Tibial artery (tissue), 4 donors: ENCODE data around the gene LHX6.
A peak's percentile ranks its signal among the peaks of the same experiment; 100 is the strongest.

Experiments
- DNase-seq, 2 donors: peaks; one replicate each; pipeline ENCODE4 v3.0.0-alpha.2; 2019
- H3K27ac ChIP-seq, 2 donors: fragments of 200-600 bp; sonication (generic) in 1 of 2; 1 replicate in 1 of 2; 2 replicates in 1 of 2; pipeline ENCODE4 v1.5.1; 2018 to 2019; ENCODE audit warnings: mild to moderate bottlenecking in 1 of 2
- H3K27me3 ChIP-seq, 2 donors: fragments of 200-600 bp; sonication (generic) in 1 of 2; one replicate each; pipeline versions ENCODE4 v1.5.1 to v1.6.0; 2016 to 2019
- H3K36me3 ChIP-seq, 3 donors: fragments of 200-600 bp; sonication (generic) in 2 of 3; one replicate each; pipeline ENCODE4 v1.5.1; 2016 to 2019; ENCODE audit warnings: mild to moderate bottlenecking in 2 of 3
- H3K4me1 ChIP-seq, 4 donors: fragments of 200-600 bp; sonication (generic) in 2 of 4; 1 replicate in 3 of 4; 2 replicates in 1 of 4; pipeline ENCODE4 v1.5.1; 2016 to 2019
- H3K4me3 ChIP-seq, 2 donors: fragments of 200-600 bp; sonication (generic) in 1 of 2; 1 replicate in 1 of 2; 2 replicates in 1 of 2; pipeline ENCODE4 v1.5.1; 2018 to 2019; ENCODE audit warnings: mild to moderate bottlenecking in 2 of 2
- H3K9me3 ChIP-seq, 3 donors: fragments of 200-600 bp; sonication (generic) in 1 of 3; one replicate each; pipeline ENCODE4 v1.5.1; 2016 to 2019
- intact Hi-C: fragments of 100-400 bp; cut with DNase I; formaldehyde crosslinking; loops from one replicate; pipeline ENCODE4 v1.15.0; 2023; ENCODE audit warnings: low total_unique reads
- TF ChIP-seq, protein P1 (sequence below), 2 experiments: fragments of 200-600 bp in 1 of 2; fragments of 450-650 bp in 1 of 2; IDR thresholded peaks; one replicate each; pipeline ENCODE4 v1.5.1; 2017 to 2019; ENCODE audit warnings: antibody characterized with exemption in 2 of 2, mild to moderate bottlenecking in 1 of 2, moderate library complexity in 1 of 2

Gene LHX6

DNA sequence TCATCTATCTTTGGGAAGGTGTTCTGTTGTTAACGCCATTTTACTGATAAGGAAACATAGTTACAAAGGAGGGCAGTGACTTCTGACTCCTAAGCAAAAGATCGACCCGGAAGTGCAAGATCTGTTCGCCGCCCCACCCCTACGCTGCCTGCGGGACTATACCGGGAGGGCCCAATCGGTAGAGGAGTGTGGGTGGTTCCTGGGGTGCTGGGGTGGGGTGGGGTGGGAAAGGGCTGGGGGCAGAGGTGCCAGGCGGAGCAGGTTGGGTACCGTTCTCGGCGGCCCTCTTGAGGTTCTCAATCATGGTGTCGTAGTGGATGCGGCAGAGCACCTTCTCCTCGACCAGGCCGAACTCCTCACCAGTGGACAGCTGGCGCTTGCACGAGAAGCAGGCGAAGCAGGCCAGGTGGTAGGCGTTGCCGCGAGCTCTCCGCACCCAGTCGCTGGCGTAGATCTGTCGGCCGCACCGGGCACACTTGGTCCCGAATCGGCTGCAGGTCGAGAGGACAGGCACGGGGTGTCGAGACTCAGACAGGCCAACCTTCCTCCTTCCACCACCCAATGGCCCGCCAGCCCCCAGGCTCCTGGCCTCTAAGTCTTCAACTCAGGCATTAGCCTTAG lies 11.8 kb downstream of the LHX6 start:
- Histone ChIP-seq H3K9me3 (no peaks in the 10 kb centered on the region), H3K27me3 (peaks cover 8 to 96% of the 10 kb centered on the region in 2 donors), H3K36me3 (no peaks in the 10 kb centered on the region), H3K4me1 (peaks cover 0 to 56% (median 29%) of the 10 kb centered on the region in 4 donors), H3K27ac (no peak overlapping the region), H3K4me3 (no peak overlapping the region)
- DNase-seq, result no peak
- intact Hi-C loops, result no loop called here
- TF ChIP-seq, protein P1, sequence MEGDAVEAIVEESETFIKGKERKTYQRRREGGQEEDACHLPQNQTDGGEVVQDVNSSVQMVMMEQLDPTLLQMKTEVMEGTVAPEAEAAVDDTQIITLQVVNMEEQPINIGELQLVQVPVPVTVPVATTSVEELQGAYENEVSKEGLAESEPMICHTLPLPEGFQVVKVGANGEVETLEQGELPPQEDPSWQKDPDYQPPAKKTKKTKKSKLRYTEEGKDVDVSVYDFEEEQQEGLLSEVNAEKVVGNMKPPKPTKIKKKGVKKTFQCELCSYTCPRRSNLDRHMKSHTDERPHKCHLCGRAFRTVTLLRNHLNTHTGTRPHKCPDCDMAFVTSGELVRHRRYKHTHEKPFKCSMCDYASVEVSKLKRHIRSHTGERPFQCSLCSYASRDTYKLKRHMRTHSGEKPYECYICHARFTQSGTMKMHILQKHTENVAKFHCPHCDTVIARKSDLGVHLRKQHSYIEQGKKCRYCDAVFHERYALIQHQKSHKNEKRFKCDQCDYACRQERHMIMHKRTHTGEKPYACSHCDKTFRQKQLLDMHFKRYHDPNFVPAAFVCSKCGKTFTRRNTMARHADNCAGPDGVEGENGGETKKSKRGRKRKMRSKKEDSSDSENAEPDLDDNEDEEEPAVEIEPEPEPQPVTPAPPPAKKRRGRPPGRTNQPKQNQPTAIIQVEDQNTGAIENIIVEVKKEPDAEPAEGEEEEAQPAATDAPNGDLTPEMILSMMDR (IDR thresholded peaks at IDR 0.05), result no peak

DNA sequence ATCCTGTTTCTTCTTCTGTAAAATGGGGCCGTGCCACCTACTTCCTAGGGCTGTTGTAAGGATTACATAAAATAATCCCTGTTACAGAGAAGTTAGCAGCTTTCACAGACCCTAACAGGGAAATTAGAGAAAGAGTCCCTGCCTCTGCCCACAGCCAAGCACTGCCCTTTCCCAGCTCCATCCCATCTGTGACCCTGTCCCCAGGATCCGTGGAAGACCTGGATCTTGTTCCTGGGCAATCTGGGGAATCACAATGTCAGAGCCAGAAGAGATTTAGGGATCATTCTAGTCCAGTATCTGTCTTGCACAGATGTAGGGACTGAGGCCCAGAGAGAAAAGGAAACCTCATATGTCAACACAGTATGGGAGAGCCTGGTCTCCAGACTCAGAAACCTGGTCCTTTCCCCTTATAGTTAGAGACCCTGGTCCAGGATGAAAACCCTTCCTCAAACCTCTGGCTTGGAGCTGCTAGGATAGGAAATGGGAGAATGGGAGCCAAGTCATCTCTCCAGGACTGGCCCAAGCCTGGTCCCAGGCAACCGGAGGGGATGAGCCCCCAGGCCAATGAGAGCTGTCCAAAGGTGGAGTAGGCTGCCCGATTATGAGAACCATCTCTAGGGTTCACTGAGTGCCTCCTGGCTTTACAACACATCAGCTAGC lies 12.5 kb downstream of the LHX6 start:
- Histone ChIP-seq H3K9me3 (no peaks in the 10 kb centered on the region), H3K4me1 (peaks cover 0 to 52% (median 29%) of the 10 kb centered on the region in 4 donors), H3K27ac (no peak overlapping the region), H3K27me3 (peaks cover 8 to 96% of the 10 kb centered on the region in 2 donors), H3K4me3 (no peak overlapping the region), H3K36me3 (no peaks in the 10 kb centered on the region)
- intact Hi-C loops, result no loop called here
- DNase-seq, result no peak
- TF ChIP-seq, protein P1 (IDR thresholded peaks at IDR 0.05), result no peak

DNA sequence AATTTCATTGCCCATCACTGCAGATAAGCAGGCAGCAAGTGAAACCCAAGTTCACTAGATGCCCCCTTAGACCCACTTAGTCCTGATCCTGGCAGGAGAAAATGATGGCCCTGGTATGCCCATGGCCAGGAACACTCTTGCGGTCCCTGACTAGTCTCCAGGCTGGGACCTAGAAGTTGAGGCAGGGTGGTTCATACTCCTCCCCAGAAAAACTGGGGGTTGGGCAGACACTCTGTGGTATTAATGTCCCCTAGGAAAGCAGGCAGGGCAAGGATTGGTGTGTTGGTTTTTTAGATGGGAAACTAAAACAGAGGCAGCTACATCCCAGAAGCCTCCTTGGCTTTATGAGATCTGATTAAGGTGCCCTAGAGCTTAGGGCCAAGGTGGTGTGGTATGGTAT lies 13.1 kb downstream of the LHX6 start:
- peaks cover 0 to 47% (median 29%) of the 10 kb centered on the region in 4 donors for H3K4me1 ChIP-seq
- peaks cover 8 to 96% of the 10 kb centered on the region in 2 donors for H3K27me3 ChIP-seq
- no peak overlapping the region for H3K27ac ChIP-seq
- H3K4me3 ChIP-seq, result no peak overlapping the region
- no peak for DNase-seq
- H3K36me3 ChIP-seq, result no peaks in the 10 kb centered on the region
- TF ChIP-seq, protein P1 (IDR thresholded peaks at IDR 0.05), result no peak
- no peaks in the 10 kb centered on the region for H3K9me3 ChIP-seq
- intact Hi-C loops, result no loop called here

DNA sequence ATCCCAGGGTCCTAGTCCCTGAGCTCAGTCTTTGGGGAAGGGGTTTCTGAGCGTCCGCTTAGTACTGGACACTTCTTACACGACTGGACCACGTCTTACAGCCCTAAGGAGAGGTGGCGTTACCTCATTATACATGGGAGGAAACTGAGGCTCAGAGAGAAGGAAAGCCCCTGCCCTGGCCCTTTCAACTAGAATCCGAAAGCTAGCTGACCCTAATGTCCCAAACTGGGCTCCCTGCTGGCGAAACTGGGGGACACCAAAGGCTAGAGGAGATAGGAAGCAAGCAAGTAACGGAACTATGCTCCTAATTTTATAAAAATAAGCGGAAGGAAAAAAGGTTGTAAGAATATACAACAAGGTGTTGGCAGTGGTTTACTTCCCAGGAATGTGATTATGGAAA lies 14.2 kb downstream of the LHX6 start:
- DNase-seq, result no peak
- intact Hi-C loops, result no loop called here
- Histone ChIP-seq H3K36me3 (no peaks in the 10 kb centered on the region), H3K27ac (no peak overlapping the region), H3K4me3 (peak overlapping the region in 1 of 2 donors; percentile 43), H3K4me1 (peaks cover 0 to 36% (median 18%) of the 10 kb centered on the region in 4 donors), H3K9me3 (no peaks in the 10 kb centered on the region), H3K27me3 (peaks cover 8 to 95% of the 10 kb centered on the region in 2 donors)
- TF ChIP-seq, protein P1 (IDR thresholded peaks at IDR 0.05), result no peak

DNA sequence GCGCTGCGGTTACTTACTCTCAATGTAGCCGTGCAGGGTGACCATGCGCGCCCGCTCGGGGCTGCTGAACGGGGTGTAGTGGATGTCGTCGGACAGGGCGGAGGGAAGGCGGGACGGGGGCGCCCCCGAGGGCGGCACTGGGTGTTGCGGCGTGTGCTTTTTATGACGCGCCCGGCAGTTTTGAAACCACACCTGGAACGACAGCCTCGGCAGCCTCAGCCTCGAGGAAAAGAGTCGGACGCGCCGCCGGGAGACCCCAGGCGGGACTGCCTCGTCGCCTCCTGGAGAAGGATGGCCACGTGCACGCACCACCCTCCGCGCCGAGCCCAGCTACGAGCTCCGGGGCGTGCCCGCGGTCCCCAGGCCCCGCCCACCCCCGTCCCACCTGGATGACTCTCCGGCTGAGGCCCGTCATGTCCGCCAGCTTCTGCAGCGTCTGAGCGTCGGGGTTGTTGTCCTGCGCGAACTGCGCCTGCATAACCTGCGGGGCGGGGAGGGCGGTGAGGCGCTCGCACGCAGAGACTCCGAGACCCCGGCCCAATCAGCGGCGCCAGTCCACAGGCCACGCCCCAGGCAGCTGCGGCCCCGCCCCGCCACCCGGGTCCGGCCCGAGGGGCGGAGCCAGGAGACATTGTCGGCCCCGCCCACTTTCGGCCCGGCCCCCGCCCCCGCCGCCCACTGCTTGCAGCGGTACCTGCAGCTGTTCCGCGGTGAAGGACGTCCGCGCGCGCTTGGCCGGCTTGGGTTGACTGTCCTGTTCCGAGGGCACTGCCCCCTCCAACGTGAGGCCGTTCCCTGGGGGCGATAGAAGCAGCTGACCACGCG lies 15.0 kb downstream of the LHX6 start:
- peaks cover 8 to 90% of the 10 kb centered on the region in 2 donors for H3K27me3 ChIP-seq
- peak overlapping the region; percentile 20 to 43 for H3K4me3 ChIP-seq
- TF ChIP-seq, protein P1 (IDR thresholded peaks at IDR 0.05), result no peak

More for the DNA sequence above, 15.0 kb downstream of the LHX6 start:
- intact Hi-C loops, result no loop called here
- Histone ChIP-seq H3K9me3 (no peaks in the 10 kb centered on the region), H3K36me3 (no peaks in the 10 kb centered on the region), H3K4me1 (peaks cover 0 to 29% (median 13%) of the 10 kb centered on the region in 4 donors), H3K27ac (no peak overlapping the region)
- DNase-seq, result no peak
